ENCODE results near the gene RUNX1. TPM values are rescaled to one million over a fixed set of nuclear protein-coding genes. Genes with fewer than 3 reads are reported as not detected.

The RUNX1 gene
- polyA plus RNA-seq, 1 of the 3 experiments (the other 2 are of a cell fraction): 17.1 TPM

DNA sequence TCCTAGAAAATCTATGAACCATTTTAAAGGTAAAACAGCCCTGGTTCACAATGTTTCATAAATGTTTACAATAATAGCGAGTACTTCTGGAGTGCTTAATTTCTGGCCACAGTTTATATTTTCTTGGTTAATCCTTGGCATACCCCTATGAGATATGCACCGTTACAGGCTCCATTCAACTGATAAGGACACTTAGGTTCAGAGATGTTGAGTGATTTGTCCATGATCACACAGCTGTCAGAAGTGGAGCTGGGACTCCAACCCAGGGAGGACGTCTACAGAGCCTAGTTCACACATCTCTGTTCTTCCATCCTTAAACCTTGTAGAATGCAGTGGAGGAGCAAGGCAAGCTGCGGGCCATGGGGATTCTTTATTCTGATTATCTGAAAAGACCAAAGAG is 48.4 kb upstream of the RUNX1 start (continued):
- TF ChIP-seq, protein P1, sequence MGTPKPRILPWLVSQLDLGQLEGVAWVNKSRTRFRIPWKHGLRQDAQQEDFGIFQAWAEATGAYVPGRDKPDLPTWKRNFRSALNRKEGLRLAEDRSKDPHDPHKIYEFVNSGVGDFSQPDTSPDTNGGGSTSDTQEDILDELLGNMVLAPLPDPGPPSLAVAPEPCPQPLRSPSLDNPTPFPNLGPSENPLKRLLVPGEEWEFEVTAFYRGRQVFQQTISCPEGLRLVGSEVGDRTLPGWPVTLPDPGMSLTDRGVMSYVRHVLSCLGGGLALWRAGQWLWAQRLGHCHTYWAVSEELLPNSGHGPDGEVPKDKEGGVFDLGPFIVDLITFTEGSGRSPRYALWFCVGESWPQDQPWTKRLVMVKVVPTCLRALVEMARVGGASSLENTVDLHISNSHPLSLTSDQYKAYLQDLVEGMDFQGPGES (IDR thresholded peaks at IDR 0.05; ENCODE audit: low read depth, low read length): no peak
- no peak for TF ChIP-seq MEF2A (IDR thresholded peaks at IDR 0.05; ENCODE audit: borderline replicate concordance, low read depth)
- TF ChIP-seq YY1 (IDR thresholded peaks at IDR 0.05; ENCODE audit: low read depth): no peak
- no peak for TF ChIP-seq EP300 (IDR thresholded peaks at IDR 0.05; ENCODE audit: borderline replicate concordance in 1 of 2, low read depth in 1 of 2, low read length in 1 of 2)

DNA sequence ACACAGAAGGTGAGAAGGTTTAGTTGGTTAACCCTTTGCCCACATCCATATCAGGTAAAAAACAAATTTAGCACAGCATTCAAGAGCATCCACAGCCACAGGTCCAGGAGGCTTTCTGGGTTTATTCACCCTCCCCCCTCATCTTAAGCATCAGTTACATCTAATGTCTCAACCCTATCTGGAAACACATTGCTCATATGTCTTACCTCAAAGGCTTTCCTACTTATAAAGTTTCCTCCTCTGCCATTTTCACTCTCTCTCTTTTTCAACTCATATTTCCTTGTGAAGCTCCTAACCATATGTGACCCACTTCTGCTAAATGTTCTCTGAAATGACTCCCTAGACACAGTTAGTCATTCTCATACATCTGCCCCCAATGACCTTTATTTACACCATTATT is 47.9 kb upstream of the RUNX1 start:
- TF ChIP-seq, protein P2, sequence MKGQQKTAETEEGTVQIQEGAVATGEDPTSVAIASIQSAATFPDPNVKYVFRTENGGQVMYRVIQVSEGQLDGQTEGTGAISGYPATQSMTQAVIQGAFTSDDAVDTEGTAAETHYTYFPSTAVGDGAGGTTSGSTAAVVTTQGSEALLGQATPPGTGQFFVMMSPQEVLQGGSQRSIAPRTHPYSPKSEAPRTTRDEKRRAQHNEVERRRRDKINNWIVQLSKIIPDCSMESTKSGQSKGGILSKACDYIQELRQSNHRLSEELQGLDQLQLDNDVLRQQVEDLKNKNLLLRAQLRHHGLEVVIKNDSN (IDR thresholded peaks at IDR 0.05; ENCODE audit: borderline replicate concordance, low read depth): no peak
- TF ChIP-seq, protein P3, sequence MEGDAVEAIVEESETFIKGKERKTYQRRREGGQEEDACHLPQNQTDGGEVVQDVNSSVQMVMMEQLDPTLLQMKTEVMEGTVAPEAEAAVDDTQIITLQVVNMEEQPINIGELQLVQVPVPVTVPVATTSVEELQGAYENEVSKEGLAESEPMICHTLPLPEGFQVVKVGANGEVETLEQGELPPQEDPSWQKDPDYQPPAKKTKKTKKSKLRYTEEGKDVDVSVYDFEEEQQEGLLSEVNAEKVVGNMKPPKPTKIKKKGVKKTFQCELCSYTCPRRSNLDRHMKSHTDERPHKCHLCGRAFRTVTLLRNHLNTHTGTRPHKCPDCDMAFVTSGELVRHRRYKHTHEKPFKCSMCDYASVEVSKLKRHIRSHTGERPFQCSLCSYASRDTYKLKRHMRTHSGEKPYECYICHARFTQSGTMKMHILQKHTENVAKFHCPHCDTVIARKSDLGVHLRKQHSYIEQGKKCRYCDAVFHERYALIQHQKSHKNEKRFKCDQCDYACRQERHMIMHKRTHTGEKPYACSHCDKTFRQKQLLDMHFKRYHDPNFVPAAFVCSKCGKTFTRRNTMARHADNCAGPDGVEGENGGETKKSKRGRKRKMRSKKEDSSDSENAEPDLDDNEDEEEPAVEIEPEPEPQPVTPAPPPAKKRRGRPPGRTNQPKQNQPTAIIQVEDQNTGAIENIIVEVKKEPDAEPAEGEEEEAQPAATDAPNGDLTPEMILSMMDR (IDR thresholded peaks at IDR 0.05): no peak
- TF ChIP-seq MXI1 (IDR thresholded peaks at IDR 0.05; ENCODE audit: low read depth, low read length) (no peak), FOXM1 (IDR thresholded peaks at IDR 0.05; ENCODE audit: low read depth) (no peak), RFX5 (IDR thresholded peaks at IDR 0.05; ENCODE audit: low read length) (no peak), CHD2 (IDR thresholded peaks at IDR 0.05; ENCODE audit: low read length, partially characterized antibody) (no peak), JUND (IDR thresholded peaks at IDR 0.05) (no peak), NFIC (IDR thresholded peaks at IDR 0.05; ENCODE audit: borderline replicate concordance) (no peak), GATA2 (CRISPR knock-in tag; IDR thresholded peaks at IDR 0.05) (no peak), EZH2phosphoT487 (IDR thresholded peaks at IDR 0.05; ENCODE audit: borderline replicate concordance, low read depth) (no peak), SIN3A (IDR thresholded peaks at IDR 0.05; ENCODE audit: borderline replicate concordance, low read depth, low read length) (no peak), RXRA (IDR thresholded peaks at IDR 0.05; ENCODE audit: borderline replicate concordance, low read depth) (no peak), MEF2A (IDR thresholded peaks at IDR 0.05; ENCODE audit: borderline replicate concordance, low read depth) (no peak), TEAD4 (IDR thresholded peaks at IDR 0.05; ENCODE audit: borderline replicate concordance, insufficient read depth) (no peak), SMC3 (IDR thresholded peaks at IDR 0.05; ENCODE audit: low read depth, low read length) (no peak), ELF1 (IDR thresholded peaks at IDR 0.05) (no peak)
- TF ChIP-seq, protein P4, sequence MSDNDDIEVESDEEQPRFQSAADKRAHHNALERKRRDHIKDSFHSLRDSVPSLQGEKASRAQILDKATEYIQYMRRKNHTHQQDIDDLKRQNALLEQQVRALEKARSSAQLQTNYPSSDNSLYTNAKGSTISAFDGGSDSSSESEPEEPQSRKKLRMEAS (IDR thresholded peaks at IDR 0.05; ENCODE audit: low read depth): no peak
- TF ChIP-seq, protein P5, sequence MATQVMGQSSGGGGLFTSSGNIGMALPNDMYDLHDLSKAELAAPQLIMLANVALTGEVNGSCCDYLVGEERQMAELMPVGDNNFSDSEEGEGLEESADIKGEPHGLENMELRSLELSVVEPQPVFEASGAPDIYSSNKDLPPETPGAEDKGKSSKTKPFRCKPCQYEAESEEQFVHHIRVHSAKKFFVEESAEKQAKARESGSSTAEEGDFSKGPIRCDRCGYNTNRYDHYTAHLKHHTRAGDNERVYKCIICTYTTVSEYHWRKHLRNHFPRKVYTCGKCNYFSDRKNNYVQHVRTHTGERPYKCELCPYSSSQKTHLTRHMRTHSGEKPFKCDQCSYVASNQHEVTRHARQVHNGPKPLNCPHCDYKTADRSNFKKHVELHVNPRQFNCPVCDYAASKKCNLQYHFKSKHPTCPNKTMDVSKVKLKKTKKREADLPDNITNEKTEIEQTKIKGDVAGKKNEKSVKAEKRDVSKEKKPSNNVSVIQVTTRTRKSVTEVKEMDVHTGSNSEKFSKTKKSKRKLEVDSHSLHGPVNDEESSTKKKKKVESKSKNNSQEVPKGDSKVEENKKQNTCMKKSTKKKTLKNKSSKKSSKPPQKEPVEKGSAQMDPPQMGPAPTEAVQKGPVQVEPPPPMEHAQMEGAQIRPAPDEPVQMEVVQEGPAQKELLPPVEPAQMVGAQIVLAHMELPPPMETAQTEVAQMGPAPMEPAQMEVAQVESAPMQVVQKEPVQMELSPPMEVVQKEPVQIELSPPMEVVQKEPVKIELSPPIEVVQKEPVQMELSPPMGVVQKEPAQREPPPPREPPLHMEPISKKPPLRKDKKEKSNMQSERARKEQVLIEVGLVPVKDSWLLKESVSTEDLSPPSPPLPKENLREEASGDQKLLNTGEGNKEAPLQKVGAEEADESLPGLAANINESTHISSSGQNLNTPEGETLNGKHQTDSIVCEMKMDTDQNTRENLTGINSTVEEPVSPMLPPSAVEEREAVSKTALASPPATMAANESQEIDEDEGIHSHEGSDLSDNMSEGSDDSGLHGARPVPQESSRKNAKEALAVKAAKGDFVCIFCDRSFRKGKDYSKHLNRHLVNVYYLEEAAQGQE (IDR thresholded peaks at IDR 0.05; ENCODE audit: low read depth, low read length): no peak
- TF ChIP-seq, protein P6, sequence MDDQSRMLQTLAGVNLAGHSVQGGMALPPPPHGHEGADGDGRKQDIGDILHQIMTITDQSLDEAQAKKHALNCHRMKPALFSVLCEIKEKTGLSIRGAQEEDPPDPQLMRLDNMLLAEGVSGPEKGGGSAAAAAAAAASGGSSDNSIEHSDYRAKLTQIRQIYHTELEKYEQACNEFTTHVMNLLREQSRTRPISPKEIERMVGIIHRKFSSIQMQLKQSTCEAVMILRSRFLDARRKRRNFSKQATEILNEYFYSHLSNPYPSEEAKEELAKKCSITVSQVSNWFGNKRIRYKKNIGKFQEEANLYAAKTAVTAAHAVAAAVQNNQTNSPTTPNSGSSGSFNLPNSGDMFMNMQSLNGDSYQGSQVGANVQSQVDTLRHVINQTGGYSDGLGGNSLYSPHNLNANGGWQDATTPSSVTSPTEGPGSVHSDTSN (IDR thresholded peaks at IDR 0.05): no peak
- TF ChIP-seq, protein P7, sequence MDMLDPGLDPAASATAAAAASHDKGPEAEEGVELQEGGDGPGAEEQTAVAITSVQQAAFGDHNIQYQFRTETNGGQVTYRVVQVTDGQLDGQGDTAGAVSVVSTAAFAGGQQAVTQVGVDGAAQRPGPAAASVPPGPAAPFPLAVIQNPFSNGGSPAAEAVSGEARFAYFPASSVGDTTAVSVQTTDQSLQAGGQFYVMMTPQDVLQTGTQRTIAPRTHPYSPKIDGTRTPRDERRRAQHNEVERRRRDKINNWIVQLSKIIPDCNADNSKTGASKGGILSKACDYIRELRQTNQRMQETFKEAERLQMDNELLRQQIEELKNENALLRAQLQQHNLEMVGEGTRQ (IDR thresholded peaks at IDR 0.05; ENCODE audit: borderline replicate concordance, low read depth, low read length): no peak
- ChIA-PET CTCF (interaction anchor here (0.9 to 1.9 kb wide), 2 partner anchors 9 to 22 kb away, joined by 3 to 5 read pairs; no protein-coding TSS in a partner anchor), POLR2A (no interaction called here)

More for the DNA sequence above, 47.9 kb upstream of the RUNX1 start:
- no peak overlapping the region for H3K4me2 ChIP-seq
- H4K20me1 ChIP-seq (ENCODE audit: insufficient read depth): no peaks in the 10 kb centered on the region
- H3K79me2 ChIP-seq (ENCODE audit: insufficient read depth): no peaks in the 10 kb centered on the region
- no peaks in the 10 kb centered on the region for H3K9me3 ChIP-seq
- H3K9me2 ChIP-seq: no peaks in the 10 kb centered on the region
- H2AFZ ChIP-seq (ENCODE audit: low read depth): no peak overlapping the region
- no peak overlapping the region for H3K27ac ChIP-seq (ENCODE audit: low read depth in 2 of 2, low read length in 1 of 2)
- no peak for DNase-seq
- H3K9ac ChIP-seq: no peak overlapping the region
- H3K4me3 ChIP-seq (ENCODE audit: low read depth in 2 of 2, low read length in 1 of 2): no peak overlapping the region
- H3F3A ChIP-seq (replicated peaks; ENCODE audit: insufficient read depth): no peaks in the 10 kb centered on the region
- H3K36me3 ChIP-seq (replicated peaks in 1 of 2; ENCODE audit: control insufficient read depth in 1 of 2, insufficient read depth in 2 of 2, low read length in 1 of 2): no peaks in the 10 kb centered on the region
- no peaks in the 10 kb centered on the region for H3K27me3 ChIP-seq (ENCODE audit: insufficient read depth)
- H3K4me1 ChIP-seq (ENCODE audit: control insufficient read depth in 1 of 2, insufficient read depth in 2 of 2, low read depth in 1 of 2, low read length in 1 of 2): no peaks in the 10 kb centered on the region
